Measurements from ENCODE around the gene FBXL4. TPM values are rescaled to one million over a fixed set of nuclear protein-coding genes. Genes with fewer than 3 reads are reported as not detected.

The FBXL4 gene
- total RNA-seq: 10 to 100 TPM; 16.5 to 19.0 TPM

GRCh38 chr6:98947411-98948292 is at the start of gene FBXL4:
FBXL4 (minus strand) TSS chr6:98947946; CDS start chr6:98926988, 20,958 bp downstream.
- Mint-ChIP-seq H3K27ac (peak within 1 kb of the TSS; percentile 94), H3K4me1 (ENCODE audit: low read depth) (peaks cover 35% of the 10 kb centered on the region), H3K9me3 (peaks cover under 1 to 2% of the 10 kb centered on the region in 2 donors), H3K27me3 (ENCODE audit: low read depth) (peaks cover 18% of the 10 kb centered on the region), H3K36me3 (ENCODE audit: insufficient read depth in 2 of 2) (peaks cover 7 to 14% of the 10 kb centered on the region in 2 donors), H3K4me3 (peak within 1 kb of the TSS; percentile 90 to 92)
- DNase-seq (peak; percentile 86 to 90), ATAC-seq (replicated peaks in 1 of 2) (peak; percentile 89)

DNA sequence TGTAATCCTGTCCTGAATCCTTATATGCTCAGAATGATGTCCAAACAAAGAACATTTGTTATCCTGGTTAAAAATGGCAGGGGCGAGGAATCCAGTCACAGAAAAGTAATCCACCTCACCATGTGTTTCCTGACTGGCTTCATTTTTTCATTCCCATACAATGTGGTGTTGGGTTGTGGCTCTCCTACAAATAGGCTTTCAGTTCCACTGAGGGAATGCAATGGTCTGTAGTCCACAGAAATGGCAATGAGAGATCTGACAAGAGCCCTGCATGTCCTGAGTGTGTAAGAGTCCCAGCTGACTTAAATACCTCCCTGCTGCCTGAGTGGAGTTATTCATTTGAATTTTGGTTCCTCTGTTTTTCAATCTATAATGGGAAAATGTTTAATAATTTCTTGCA is 47.4 kb upstream of the FBXL4 start:
- ATAC-seq (replicated peaks in 1 of 2): no peak
- Mint-ChIP-seq H3K36me3 (ENCODE audit: insufficient read depth in 2 of 2) (no peaks in the 10 kb centered on the region), H3K27me3 (ENCODE audit: low read depth) (peaks cover 33% of the 10 kb centered on the region)

GRCh38 chr6:98992535-98992934 is 44.8 kb upstream of the FBXL4 start:
- Mint-ChIP-seq H3K27me3 (ENCODE audit: low read depth) (peaks cover 28% of the 10 kb centered on the region), H3K27ac (no peak overlapping the region), H3K36me3 (ENCODE audit: insufficient read depth in 2 of 2) (no peaks in the 10 kb centered on the region), H3K4me1 (ENCODE audit: low read depth) (no peaks in the 10 kb centered on the region), H3K4me3 (no peak overlapping the region), H3K9me3 (peaks cover 0 to 2% of the 10 kb centered on the region in 2 donors)
- no peak for ATAC-seq (replicated peaks in 1 of 2)
- DNase-seq: no peak

More for the DNA sequence above, 47.4 kb upstream of the FBXL4 start:
- Mint-ChIP-seq H3K4me3 (no peak overlapping the region), H3K4me1 (ENCODE audit: low read depth) (no peaks in the 10 kb centered on the region), H3K9me3 (peaks cover 0 to 2% of the 10 kb centered on the region in 2 donors), H3K27ac (no peak overlapping the region)
- DNase-seq: no peak

DNA sequence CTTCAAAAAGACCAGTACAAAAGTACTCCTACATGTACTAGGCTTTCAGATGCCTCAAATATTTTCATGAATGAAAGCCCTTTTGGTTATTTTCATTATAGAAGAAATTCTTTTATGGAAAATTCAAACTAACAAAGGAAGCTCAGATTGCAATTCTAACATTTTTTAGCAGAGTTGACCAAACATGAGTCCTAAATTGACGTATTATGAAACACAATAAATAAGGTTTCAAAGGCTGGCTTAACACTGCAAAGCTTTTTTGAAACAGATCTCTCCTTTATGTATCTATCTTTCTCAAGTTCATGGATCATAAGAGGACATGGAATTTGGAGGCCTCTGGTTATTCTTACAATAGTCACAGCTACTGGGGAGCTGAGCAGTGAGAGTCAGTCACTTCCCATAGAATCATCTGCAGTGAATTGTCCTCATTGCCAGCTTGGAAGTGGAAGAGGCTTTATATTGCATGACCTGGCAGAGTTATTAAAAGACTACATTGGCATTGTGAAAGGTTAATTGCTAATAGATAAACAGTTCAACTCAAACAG is 38.4 kb upstream of the FBXL4 start:
- H3K4me3 Mint-ChIP-seq: no peak overlapping the region
- H3K9me3 Mint-ChIP-seq: no peaks in the 10 kb centered on the region
- no peaks in the 10 kb centered on the region for H3K4me1 Mint-ChIP-seq (ENCODE audit: low read depth)
- H3K27ac Mint-ChIP-seq: no peak overlapping the region
- no peaks in the 10 kb centered on the region for H3K36me3 Mint-ChIP-seq (ENCODE audit: insufficient read depth in 2 of 2)
- H3K27me3 Mint-ChIP-seq (ENCODE audit: low read depth): peaks cover 27% of the 10 kb centered on the region
- ATAC-seq (replicated peaks in 1 of 2) (no peak), DNase-seq (no peak)

- Mint-ChIP-seq H3K4me1 (ENCODE audit: low read depth) (no peaks in the 10 kb centered on the region), H3K9me3 (no peaks in the 10 kb centered on the region), H3K27me3 (ENCODE audit: low read depth) (peaks cover 27% of the 10 kb centered on the region), H3K4me3 (no peak overlapping the region), H3K36me3 (ENCODE audit: insufficient read depth in 2 of 2) (no peaks in the 10 kb centered on the region), H3K27ac (no peak overlapping the region)
- no peak for DNase-seq
- ATAC-seq (replicated peaks in 1 of 2): no peak
These were observed 37.6 kb upstream of the FBXL4 start for GRCh38 chr6:98985391-98985790.

DNA sequence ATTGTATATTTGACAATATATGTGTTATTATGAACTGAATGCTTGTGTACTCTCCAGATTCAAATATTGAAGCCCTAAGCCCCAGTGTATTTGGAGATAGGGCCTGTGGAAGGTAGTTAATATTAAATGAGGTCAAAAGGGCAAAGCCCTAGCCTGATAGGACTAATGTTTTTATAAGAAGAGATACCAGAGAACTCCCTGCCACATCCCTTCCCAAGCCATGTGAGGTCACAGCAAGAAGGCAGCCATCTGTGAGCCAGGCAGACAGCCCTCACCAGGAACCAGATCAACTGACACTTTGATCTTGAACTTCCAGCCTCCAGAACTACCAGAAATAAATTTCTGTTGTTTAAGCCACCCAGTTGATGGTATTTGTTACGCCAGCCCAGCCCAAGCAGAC is 36.4 kb upstream of the FBXL4 start:
- ATAC-seq (replicated peaks in 1 of 2): no peak
- H3K4me3 Mint-ChIP-seq: no peak overlapping the region
- H3K36me3 Mint-ChIP-seq (ENCODE audit: insufficient read depth in 2 of 2): no peaks in the 10 kb centered on the region
- H3K4me1 Mint-ChIP-seq (ENCODE audit: low read depth): no peaks in the 10 kb centered on the region
- H3K9me3 Mint-ChIP-seq: no peaks in the 10 kb centered on the region
- DNase-seq: no peak
- H3K27ac Mint-ChIP-seq: no peak overlapping the region
- H3K27me3 Mint-ChIP-seq (ENCODE audit: low read depth): peaks cover 27% of the 10 kb centered on the region

DNA sequence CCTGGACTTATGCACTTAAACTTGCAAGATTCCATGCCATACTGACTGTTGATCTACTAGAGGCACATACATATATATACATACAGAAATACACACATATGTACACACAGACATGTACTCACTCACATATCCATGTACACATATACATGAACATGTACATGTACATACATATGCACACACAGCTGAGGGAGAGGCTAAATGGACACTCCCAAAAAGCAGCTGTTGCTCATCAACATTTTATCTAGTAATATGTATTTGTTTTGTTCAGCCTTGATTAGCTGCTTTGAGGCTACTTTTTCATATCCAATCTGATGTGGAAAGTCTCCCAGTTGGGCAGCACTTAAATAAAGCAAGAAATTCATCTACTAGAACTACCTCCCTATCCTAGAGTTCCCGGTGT is 33.7 kb upstream of the FBXL4 start:
- no peak overlapping the region for H3K4me3 Mint-ChIP-seq
- no peak overlapping the region for H3K27ac Mint-ChIP-seq
- peaks cover 11% of the 10 kb centered on the region for H3K27me3 Mint-ChIP-seq (ENCODE audit: low read depth)
- H3K4me1 Mint-ChIP-seq (ENCODE audit: low read depth): no peaks in the 10 kb centered on the region
- ATAC-seq (replicated peaks in 1 of 2): no peak
- no peaks in the 10 kb centered on the region for H3K36me3 Mint-ChIP-seq (ENCODE audit: insufficient read depth in 2 of 2)
- H3K9me3 Mint-ChIP-seq: no peaks in the 10 kb centered on the region
- DNase-seq: no peak

GRCh38 chr6:98980819-98981218 is 33.1 kb upstream of the FBXL4 start:
- no peaks in the 10 kb centered on the region for H3K4me1 Mint-ChIP-seq (ENCODE audit: low read depth)
- ATAC-seq (replicated peaks in 1 of 2): no peak
- H3K36me3 Mint-ChIP-seq (ENCODE audit: insufficient read depth in 2 of 2): no peaks in the 10 kb centered on the region
- DNase-seq: no peak
- H3K9me3 Mint-ChIP-seq: no peaks in the 10 kb centered on the region
- peaks cover 7% of the 10 kb centered on the region for H3K27me3 Mint-ChIP-seq (ENCODE audit: low read depth)
- H3K27ac Mint-ChIP-seq: no peak overlapping the region
- no peak overlapping the region for H3K4me3 Mint-ChIP-seq

GRCh38 chr6:98977671-98978292 is 30.0 kb upstream of the FBXL4 start:
- ATAC-seq (replicated peaks in 1 of 2) (no peak), DNase-seq (no peak)
- H3K36me3 Mint-ChIP-seq (ENCODE audit: insufficient read depth in 2 of 2): no peaks in the 10 kb centered on the region
- no peaks in the 10 kb centered on the region for H3K4me1 Mint-ChIP-seq (ENCODE audit: low read depth)
- no peaks in the 10 kb centered on the region for H3K27me3 Mint-ChIP-seq (ENCODE audit: low read depth)
- H3K27ac Mint-ChIP-seq: no peak overlapping the region
- H3K4me3 Mint-ChIP-seq: no peak overlapping the region
- no peaks in the 10 kb centered on the region for H3K9me3 Mint-ChIP-seq

GRCh38 chr6:98976674-98977385 is 29.1 kb upstream of the FBXL4 start:
- DNase-seq: no peak
- Mint-ChIP-seq H3K27ac (no peak overlapping the region), H3K9me3 (no peaks in the 10 kb centered on the region), H3K4me3 (no peak overlapping the region), H3K27me3 (ENCODE audit: low read depth) (no peaks in the 10 kb centered on the region), H3K36me3 (ENCODE audit: insufficient read depth in 2 of 2) (no peaks in the 10 kb centered on the region), H3K4me1 (ENCODE audit: low read depth) (no peaks in the 10 kb centered on the region)
- ATAC-seq (replicated peaks in 1 of 2): no peak

GRCh38 chr6:98975421-98975820 is 27.7 kb upstream of the FBXL4 start:
- H3K4me3 Mint-ChIP-seq: no peak overlapping the region
- no peaks in the 10 kb centered on the region for H3K9me3 Mint-ChIP-seq
- H3K36me3 Mint-ChIP-seq (ENCODE audit: insufficient read depth in 2 of 2): no peaks in the 10 kb centered on the region
- no peak for ATAC-seq (replicated peaks in 1 of 2)
- no peaks in the 10 kb centered on the region for H3K4me1 Mint-ChIP-seq (ENCODE audit: low read depth)
- H3K27ac Mint-ChIP-seq: no peak overlapping the region
- no peaks in the 10 kb centered on the region for H3K27me3 Mint-ChIP-seq (ENCODE audit: low read depth)
- DNase-seq: no peak

GRCh38 chr6:98974309-98974708 is 26.6 kb upstream of the FBXL4 start:
- Mint-ChIP-seq H3K36me3 (ENCODE audit: insufficient read depth in 2 of 2) (no peaks in the 10 kb centered on the region), H3K27me3 (ENCODE audit: low read depth) (no peaks in the 10 kb centered on the region)

GRCh38 chr6:98973571-98973970 is 25.8 kb upstream of the FBXL4 start:
- DNase-seq (no peak), ATAC-seq (replicated peaks in 1 of 2) (no peak)
- no peaks in the 10 kb centered on the region for H3K4me1 Mint-ChIP-seq (ENCODE audit: low read depth)
- no peaks in the 10 kb centered on the region for H3K27me3 Mint-ChIP-seq (ENCODE audit: low read depth)
- no peak overlapping the region for H3K4me3 Mint-ChIP-seq
- no peaks in the 10 kb centered on the region for H3K36me3 Mint-ChIP-seq (ENCODE audit: insufficient read depth in 2 of 2)
- H3K9me3 Mint-ChIP-seq: peaks cover 0 to 1% of the 10 kb centered on the region in 2 donors
- H3K27ac Mint-ChIP-seq: no peak overlapping the region

More at GRCh38 chr6:98974309-98974708, 26.6 kb upstream of the FBXL4 start:
- DNase-seq: no peak
- Mint-ChIP-seq H3K9me3 (no peaks in the 10 kb centered on the region), H3K4me3 (no peak overlapping the region), H3K4me1 (ENCODE audit: low read depth) (no peaks in the 10 kb centered on the region), H3K27ac (no peak overlapping the region)
- ATAC-seq (replicated peaks in 1 of 2): no peak

Data from activated T-cell treated with anti-CD3 and anti-CD28 coated beads, Interleukin-2, amount 50 U/mL, for 72 hours (primary cell).